ENCODE measurements around the gene SLC16A8.

- no peak for TF ChIP-seq POLR2AphosphoS5 (IDR thresholded peaks at IDR 0.05; ENCODE audit: borderline replicate concordance, low read depth, low read length)
- TF ChIP-seq EZH2 (IDR thresholded peaks at IDR 0.05), result no peak
Measured at GRCh38 chr22:38029370-38029769, 54.6 kb downstream of the SLC16A8 start.
